Measurements from ENCODE around the gene CLCN1.
A peak's percentile ranks its signal among the peaks of the same experiment; 100 is the strongest.

DNA sequence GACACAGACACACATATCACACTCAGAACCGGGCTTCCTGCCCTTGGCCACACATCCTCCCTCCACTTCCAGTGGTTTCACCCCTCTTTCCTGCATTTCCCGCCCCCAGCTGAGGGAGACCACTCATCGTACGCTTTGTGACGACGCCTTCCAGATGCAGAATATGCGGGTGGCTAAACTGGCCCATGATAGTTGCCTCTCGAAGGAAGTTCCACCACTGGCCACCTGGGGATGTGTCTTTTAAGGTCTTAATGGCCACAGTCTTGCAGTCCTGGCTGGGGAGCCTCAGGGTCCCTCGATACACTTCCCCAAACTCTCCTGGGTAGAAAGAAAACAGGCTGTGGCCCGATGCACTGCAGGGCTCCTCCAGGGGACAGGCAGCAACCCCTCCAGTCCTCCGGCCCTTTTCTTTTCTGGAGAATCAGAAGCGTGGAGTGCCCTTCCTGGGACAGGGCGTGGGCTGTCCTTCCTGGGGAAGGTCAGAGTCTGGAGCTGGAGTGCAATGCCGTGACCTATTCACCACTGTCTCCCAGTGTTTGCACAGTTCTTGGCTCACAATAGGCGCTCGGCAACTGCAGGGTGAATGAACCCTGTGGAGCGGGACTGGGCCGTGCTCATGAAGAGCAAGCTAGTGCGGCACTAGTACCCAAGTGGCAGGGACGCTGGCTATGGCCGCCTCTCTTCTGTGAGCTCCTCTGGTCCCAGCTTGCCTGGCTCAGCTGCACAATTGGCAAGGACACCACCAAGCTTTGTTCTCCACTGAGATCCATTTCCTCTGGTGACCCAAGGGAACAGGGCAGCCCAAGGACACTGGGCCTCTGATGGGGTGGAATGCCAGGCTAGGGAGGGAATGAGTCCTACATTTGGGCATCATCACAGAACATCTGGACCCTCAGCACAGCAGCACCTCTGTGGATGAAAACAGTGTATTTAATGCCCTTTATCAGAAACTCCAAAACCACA, 79.6 kb downstream of the CLCN1 start:
- TF ChIP-seq, protein P1, sequence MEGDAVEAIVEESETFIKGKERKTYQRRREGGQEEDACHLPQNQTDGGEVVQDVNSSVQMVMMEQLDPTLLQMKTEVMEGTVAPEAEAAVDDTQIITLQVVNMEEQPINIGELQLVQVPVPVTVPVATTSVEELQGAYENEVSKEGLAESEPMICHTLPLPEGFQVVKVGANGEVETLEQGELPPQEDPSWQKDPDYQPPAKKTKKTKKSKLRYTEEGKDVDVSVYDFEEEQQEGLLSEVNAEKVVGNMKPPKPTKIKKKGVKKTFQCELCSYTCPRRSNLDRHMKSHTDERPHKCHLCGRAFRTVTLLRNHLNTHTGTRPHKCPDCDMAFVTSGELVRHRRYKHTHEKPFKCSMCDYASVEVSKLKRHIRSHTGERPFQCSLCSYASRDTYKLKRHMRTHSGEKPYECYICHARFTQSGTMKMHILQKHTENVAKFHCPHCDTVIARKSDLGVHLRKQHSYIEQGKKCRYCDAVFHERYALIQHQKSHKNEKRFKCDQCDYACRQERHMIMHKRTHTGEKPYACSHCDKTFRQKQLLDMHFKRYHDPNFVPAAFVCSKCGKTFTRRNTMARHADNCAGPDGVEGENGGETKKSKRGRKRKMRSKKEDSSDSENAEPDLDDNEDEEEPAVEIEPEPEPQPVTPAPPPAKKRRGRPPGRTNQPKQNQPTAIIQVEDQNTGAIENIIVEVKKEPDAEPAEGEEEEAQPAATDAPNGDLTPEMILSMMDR (IDR thresholded peaks at IDR 0.05; ENCODE audit: insufficient read depth, low read length): peak; percentile 3
- TF ChIP-seq, protein P2, sequence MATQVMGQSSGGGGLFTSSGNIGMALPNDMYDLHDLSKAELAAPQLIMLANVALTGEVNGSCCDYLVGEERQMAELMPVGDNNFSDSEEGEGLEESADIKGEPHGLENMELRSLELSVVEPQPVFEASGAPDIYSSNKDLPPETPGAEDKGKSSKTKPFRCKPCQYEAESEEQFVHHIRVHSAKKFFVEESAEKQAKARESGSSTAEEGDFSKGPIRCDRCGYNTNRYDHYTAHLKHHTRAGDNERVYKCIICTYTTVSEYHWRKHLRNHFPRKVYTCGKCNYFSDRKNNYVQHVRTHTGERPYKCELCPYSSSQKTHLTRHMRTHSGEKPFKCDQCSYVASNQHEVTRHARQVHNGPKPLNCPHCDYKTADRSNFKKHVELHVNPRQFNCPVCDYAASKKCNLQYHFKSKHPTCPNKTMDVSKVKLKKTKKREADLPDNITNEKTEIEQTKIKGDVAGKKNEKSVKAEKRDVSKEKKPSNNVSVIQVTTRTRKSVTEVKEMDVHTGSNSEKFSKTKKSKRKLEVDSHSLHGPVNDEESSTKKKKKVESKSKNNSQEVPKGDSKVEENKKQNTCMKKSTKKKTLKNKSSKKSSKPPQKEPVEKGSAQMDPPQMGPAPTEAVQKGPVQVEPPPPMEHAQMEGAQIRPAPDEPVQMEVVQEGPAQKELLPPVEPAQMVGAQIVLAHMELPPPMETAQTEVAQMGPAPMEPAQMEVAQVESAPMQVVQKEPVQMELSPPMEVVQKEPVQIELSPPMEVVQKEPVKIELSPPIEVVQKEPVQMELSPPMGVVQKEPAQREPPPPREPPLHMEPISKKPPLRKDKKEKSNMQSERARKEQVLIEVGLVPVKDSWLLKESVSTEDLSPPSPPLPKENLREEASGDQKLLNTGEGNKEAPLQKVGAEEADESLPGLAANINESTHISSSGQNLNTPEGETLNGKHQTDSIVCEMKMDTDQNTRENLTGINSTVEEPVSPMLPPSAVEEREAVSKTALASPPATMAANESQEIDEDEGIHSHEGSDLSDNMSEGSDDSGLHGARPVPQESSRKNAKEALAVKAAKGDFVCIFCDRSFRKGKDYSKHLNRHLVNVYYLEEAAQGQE (IDR thresholded peaks at IDR 0.05; ENCODE audit: insufficient replicate concordance, low read depth): no peak
- no peak for TF ChIP-seq GABPA (IDR thresholded peaks at IDR 0.05; ENCODE audit: low read depth)
- TF ChIP-seq POLR2AphosphoS5 (IDR thresholded peaks at IDR 0.05; ENCODE audit: low read depth): no peak
- peak; percentile 58; the same call in 1 of the 2 replicates for TF ChIP-seq SPI1 (IDR thresholded peaks at IDR 0.05; ENCODE audit: borderline replicate concordance, low read depth)

Data from HL-60 (cell line).